Activated CD8-positive, alpha-beta T cell treated with anti-CD3 and anti-CD28 coated beads, Interleukin-2, amount 10 ng/mL, durations not matched to agents 7 days and 5 days (primary cell): Measurements from ENCODE around the gene SH3BP4. TPM values are rescaled to one million over a fixed set of nuclear protein-coding genes. Genes with fewer than 3 reads are reported as not detected.

Experiments
- ATAC-seq: fragments of 150-1000 bp; cut with Tn5 transposase; one replicate; pipeline ENCODE4 v1.10.0; 2021; ENCODE audit warnings: moderate library complexity
- CTCF ChIA-PET: fragments of 350-600 bp; sonication (Branson Sonifier 250); formaldehyde crosslinking; loops from one replicate; lab custom pipeline; 2021; ENCODE audit warnings: antibody characterized with exemption; lab: Charles Lee
- POLR2A ChIA-PET: fragments of 350-600 bp; sonication (Branson Sonifier 250); formaldehyde crosslinking; loops from one replicate; lab custom pipeline; 2021; ENCODE audit warnings: antibody characterized with exemption; lab: Charles Lee
- DNase-seq: peaks from one replicate; pipeline ENCODE4 v3.0.0-alpha.2; 2020
- H3K27ac Mint-ChIP-seq: one replicate; pipeline ENCODE4 v1.8.0; 2021; ENCODE audit warnings: mild to moderate bottlenecking, mixed read lengths
- H3K27me3 Mint-ChIP-seq: one replicate; pipeline ENCODE4 v1.8.0; 2021; ENCODE audit warnings: low read depth, mixed read lengths
- H3K36me3 Mint-ChIP-seq: one replicate; pipeline ENCODE4 v1.8.0; 2021; ENCODE audit warnings: low read depth, mixed read lengths
- H3K4me1 Mint-ChIP-seq: one replicate; pipeline ENCODE4 v1.8.0; 2021; ENCODE audit warnings: low read depth, mixed read lengths
- H3K4me3 Mint-ChIP-seq: one replicate; pipeline ENCODE4 v1.8.0; 2021; ENCODE audit warnings: mild to moderate bottlenecking, mixed read lengths
- H3K9me3 Mint-ChIP-seq: one replicate; pipeline ENCODE4 v1.8.0; 2022; ENCODE audit warnings: mixed read lengths; ENCODE audit not compliant: insufficient read depth
- total RNA-seq, 2 experiments: library from RNA; stranded (reverse); gene quantifications; one replicate each; pipeline ENCODE4 v1.2.3, GENCODE V29; 2021

SH3BP4 gene, protein sequence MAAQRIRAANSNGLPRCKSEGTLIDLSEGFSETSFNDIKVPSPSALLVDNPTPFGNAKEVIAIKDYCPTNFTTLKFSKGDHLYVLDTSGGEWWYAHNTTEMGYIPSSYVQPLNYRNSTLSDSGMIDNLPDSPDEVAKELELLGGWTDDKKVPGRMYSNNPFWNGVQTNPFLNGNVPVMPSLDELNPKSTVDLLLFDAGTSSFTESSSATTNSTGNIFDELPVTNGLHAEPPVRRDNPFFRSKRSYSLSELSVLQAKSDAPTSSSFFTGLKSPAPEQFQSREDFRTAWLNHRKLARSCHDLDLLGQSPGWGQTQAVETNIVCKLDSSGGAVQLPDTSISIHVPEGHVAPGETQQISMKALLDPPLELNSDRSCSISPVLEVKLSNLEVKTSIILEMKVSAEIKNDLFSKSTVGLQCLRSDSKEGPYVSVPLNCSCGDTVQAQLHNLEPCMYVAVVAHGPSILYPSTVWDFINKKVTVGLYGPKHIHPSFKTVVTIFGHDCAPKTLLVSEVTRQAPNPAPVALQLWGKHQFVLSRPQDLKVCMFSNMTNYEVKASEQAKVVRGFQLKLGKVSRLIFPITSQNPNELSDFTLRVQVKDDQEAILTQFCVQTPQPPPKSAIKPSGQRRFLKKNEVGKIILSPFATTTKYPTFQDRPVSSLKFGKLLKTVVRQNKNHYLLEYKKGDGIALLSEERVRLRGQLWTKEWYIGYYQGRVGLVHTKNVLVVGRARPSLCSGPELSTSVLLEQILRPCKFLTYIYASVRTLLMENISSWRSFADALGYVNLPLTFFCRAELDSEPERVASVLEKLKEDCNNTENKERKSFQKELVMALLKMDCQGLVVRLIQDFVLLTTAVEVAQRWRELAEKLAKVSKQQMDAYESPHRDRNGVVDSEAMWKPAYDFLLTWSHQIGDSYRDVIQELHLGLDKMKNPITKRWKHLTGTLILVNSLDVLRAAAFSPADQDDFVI
- total RNA-seq, result not detected

DNA sequence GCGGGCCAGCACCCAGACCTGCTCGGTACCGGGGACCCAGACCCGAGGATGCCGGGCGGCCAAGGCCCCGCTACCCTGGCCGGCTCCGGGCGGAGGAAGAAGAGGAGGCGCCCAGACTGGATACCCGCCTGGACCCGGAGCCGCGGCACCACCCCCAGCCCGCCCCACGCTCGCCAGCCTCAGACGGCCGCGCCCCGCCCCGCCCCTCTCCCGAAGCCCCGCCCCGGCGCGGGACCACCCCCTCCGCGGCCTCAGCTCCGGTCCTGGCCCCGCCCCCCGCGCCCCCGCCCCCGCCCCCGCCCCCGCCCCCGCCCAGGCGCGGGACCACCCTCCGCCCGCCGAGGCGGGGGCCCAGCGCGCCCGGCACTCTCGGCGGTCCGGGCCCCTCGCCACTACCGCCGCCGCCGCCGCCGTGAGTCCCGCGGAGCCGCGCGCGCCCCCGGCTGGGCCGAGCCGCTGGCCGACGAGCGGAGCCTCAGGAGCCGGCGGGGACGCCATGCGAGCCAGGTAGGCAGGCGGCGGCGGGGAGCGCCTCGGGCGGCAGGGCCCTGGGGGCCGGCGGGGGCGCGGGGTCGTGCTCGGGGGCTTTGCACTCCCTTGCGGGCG is at the start of gene SH3BP4:
Gene SH3BP4 (plus strand): TSS at position 354 of the 606 bp plus-strand sequence. CDS start 82,986 bp downstream, outside the sequence.
- H3K4me3 Mint-ChIP-seq, result peak within 1 kb of the TSS; percentile 67
- no peak within 1 kb of the TSS for H3K27ac Mint-ChIP-seq
- no peaks in the 10 kb centered on the region for H3K36me3 Mint-ChIP-seq
- DNase-seq (peak; percentile 37), ATAC-seq (peak; percentile 62)
- peaks cover 58% of the 10 kb centered on the region for H3K27me3 Mint-ChIP-seq
- ChIA-PET CTCF (no interaction called here), POLR2A (no interaction called here)
- no peaks in the 10 kb centered on the region for H3K9me3 Mint-ChIP-seq
- H3K4me1 Mint-ChIP-seq, result peaks cover 2% of the 10 kb centered on the region

- Mint-ChIP-seq H3K36me3 (no peaks in the 10 kb centered on the region), H3K27ac (no peak overlapping the region), H3K27me3 (no peaks in the 10 kb centered on the region), H3K9me3 (no peaks in the 10 kb centered on the region), H3K4me3 (no peak overlapping the region), H3K4me1 (no peaks in the 10 kb centered on the region)
- ATAC-seq (no peak), DNase-seq (no peak)
- ChIA-PET CTCF (no interaction called here), POLR2A (no interaction called here)
Observed at GRCh38 chr2:234904785-234905184, 47.0 kb upstream of the SH3BP4 start.

DNA sequence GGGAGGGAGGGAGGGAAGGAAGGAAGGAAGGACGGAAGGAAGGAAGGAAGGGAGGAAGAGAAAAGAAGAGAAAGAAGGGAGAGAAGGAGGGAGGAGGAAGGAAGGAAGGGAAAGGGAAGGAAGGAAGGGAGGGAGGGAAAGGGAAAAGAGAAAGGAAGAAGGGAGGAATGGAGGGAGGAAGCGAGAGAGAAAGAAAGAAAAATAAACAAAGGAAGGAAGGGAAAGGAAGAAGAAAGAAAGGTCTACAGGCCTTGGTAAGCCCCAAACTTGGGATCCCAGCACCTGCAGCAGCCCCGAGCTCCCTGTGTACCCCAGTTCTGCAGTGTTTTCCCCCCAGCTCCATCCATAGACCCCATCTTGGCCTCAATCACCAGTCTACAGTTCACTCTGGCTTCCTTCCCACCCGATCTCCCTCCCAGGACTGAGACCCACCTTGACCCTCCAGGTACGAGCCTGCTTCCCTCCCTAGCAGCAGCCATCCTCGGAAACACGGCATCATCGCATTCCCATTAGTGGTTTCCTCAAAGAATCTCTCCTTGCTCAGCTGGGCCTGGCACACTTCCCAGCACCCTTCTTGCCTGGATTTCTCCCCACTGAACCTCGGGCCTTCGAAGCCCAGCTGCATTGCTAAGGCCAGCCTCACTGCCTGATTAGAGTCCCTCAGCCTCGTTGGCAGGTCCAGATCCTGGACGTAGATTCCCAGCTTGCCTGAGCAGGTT is 46.1 kb upstream of the SH3BP4 start:
- Mint-ChIP-seq H3K4me1 (peaks cover 6% of the 10 kb centered on the region), H3K27me3 (no peaks in the 10 kb centered on the region), H3K4me3 (no peak overlapping the region), H3K36me3 (no peaks in the 10 kb centered on the region), H3K27ac (no peak overlapping the region), H3K9me3 (no peaks in the 10 kb centered on the region)
- CTCF ChIA-PET, result no interaction called here
- ATAC-seq (no peak), DNase-seq (no peak)
- POLR2A ChIA-PET, result no interaction called here

DNA sequence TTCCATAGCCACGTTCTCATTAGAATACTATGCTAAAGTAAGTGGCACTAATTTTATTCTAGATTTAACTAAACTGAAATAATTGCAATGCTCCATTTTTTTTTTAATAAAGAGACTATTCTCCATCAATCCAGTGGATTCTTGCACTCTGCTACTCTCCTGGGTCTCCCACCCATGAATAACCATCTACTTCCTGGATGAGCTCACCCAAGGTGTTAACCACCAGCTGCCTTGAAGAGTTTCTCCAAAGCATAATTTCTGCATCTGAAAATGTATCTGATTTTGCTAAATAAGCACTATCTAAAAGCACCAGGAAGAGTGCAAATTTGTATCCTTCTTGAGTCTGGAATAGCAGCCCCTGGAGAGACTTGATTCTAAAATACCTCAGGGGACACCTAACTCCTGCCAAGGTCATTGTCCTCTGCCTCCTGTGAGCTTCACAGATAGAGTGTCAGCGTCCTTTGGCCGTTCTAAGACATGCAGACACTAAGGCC is 41.6 kb upstream of the SH3BP4 start:
- DNase-seq (no peak), ATAC-seq (no peak)
- H3K4me3 Mint-ChIP-seq, result no peak overlapping the region
- ChIA-PET POLR2A (no interaction called here), CTCF (no interaction called here)
- no peaks in the 10 kb centered on the region for H3K9me3 Mint-ChIP-seq
- H3K27ac Mint-ChIP-seq, result no peak overlapping the region
- H3K4me1 Mint-ChIP-seq, result peaks cover 6% of the 10 kb centered on the region
- H3K27me3 Mint-ChIP-seq, result peaks cover 1% of the 10 kb centered on the region
- H3K36me3 Mint-ChIP-seq, result no peaks in the 10 kb centered on the region

GRCh38 chr2:234911271-234911670 is 40.5 kb upstream of the SH3BP4 start:
- CTCF ChIA-PET, result no interaction called here
- H3K27ac Mint-ChIP-seq, result no peak overlapping the region

DNA sequence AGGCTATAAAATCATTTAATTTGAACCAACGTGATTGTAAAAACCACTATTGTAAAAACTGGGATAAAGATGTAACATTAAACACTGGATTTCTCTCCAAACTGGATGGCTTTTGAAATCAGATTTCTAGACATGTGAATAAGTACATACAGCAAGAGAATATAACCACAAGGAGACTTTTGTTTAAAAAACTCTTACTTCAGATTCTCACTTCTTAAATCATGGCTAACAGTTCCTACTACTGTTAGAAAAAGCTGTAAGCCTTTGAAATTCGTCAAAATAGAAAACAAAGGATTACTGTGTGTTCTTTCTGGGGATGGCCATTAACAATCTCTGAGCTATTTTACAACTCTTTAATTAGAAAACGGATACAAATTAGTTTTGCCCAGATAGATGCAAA is 39.4 kb upstream of the SH3BP4 start:
- Mint-ChIP-seq H3K27me3 (peaks cover 1% of the 10 kb centered on the region), H3K27ac (no peak overlapping the region), H3K4me1 (peaks cover 6% of the 10 kb centered on the region), H3K4me3 (no peak overlapping the region), H3K36me3 (no peaks in the 10 kb centered on the region), H3K9me3 (no peaks in the 10 kb centered on the region)
- ChIA-PET POLR2A (no interaction called here), CTCF (no interaction called here)
- no peak for DNase-seq
- ATAC-seq, result no peak

More at GRCh38 chr2:234911271-234911670, 40.5 kb upstream of the SH3BP4 start:
- Mint-ChIP-seq H3K9me3 (no peaks in the 10 kb centered on the region), H3K27me3 (peaks cover 1% of the 10 kb centered on the region), H3K4me3 (no peak overlapping the region), H3K4me1 (peaks cover 6% of the 10 kb centered on the region), H3K36me3 (no peaks in the 10 kb centered on the region)
- DNase-seq (no peak), ATAC-seq (no peak)
- POLR2A ChIA-PET, result no interaction called here

DNA sequence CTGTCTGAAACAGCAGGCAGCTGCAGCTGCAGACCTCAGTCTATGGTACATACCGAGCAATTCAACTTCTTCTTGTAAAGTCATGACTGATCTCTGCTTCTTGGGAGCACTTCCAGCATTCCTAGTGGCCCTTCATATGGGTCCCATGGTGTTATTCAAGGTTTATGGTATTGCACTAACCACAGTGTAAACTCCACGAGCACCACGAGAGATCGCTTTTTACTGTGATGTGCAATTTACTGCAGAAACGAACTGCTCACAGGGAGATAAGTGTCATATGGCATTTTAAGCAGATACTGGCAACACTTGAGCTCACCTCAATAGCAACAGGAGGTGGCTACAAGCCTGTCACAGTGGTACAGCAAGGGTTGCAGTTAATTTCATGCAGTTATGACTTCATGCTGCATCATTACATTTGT is 38.6 kb upstream of the SH3BP4 start:
- ChIA-PET POLR2A (no interaction called here), CTCF (no interaction called here)
- H3K36me3 Mint-ChIP-seq, result no peaks in the 10 kb centered on the region
- H3K27me3 Mint-ChIP-seq, result peaks cover 1% of the 10 kb centered on the region
- H3K27ac Mint-ChIP-seq, result no peak overlapping the region
- peaks cover 6% of the 10 kb centered on the region for H3K4me1 Mint-ChIP-seq
- H3K4me3 Mint-ChIP-seq, result no peak overlapping the region
- no peak for ATAC-seq
- no peak for DNase-seq
- H3K9me3 Mint-ChIP-seq, result no peaks in the 10 kb centered on the region

- ChIA-PET POLR2A (no interaction called here), CTCF (no interaction called here)
- DNase-seq, result no peak
- H3K9me3 Mint-ChIP-seq, result no peaks in the 10 kb centered on the region
- H3K27me3 Mint-ChIP-seq, result peaks cover 1% of the 10 kb centered on the region
- no peak for ATAC-seq
- peaks cover 6% of the 10 kb centered on the region for H3K4me1 Mint-ChIP-seq
- H3K4me3 Mint-ChIP-seq, result no peak overlapping the region
- no peak overlapping the region for H3K27ac Mint-ChIP-seq
- H3K36me3 Mint-ChIP-seq, result no peaks in the 10 kb centered on the region
Observed at GRCh38 chr2:234914371-234915154, 37.3 kb upstream of the SH3BP4 start.

DNA sequence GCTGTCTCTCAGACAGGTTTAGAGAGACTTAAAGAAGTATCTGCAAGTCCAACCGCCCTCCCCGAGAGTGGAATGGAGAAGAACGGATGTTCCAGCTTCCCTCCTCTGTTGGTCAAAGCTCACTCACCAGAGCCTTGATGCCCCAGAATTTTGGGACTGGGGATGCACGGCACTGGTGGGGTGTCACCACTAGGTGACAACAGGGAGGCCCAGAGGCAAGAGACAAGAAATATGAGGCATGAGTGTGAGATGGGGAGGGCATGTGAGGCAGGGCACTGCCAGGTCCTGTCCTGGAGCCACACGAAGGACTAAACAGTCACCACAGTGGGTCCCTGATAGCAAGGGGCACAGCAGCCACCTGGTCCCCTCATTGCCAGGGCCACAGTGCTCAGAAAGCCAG is 35.1 kb upstream of the SH3BP4 start:
- DNase-seq (no peak), ATAC-seq (no peak)
- CTCF ChIA-PET, result no interaction called here
- POLR2A ChIA-PET, result no interaction called here
- Mint-ChIP-seq H3K4me1 (no peaks in the 10 kb centered on the region), H3K4me3 (no peak overlapping the region), H3K27ac (no peak overlapping the region), H3K27me3 (peaks cover 6% of the 10 kb centered on the region), H3K36me3 (no peaks in the 10 kb centered on the region), H3K9me3 (no peaks in the 10 kb centered on the region)

GRCh38 chr2:234917211-234917975 is 34.4 kb upstream of the SH3BP4 start:
- DNase-seq (no peak), ATAC-seq (no peak)
- CTCF ChIA-PET, result no interaction called here
- POLR2A ChIA-PET, result no interaction called here
- no peaks in the 10 kb centered on the region for H3K4me1 Mint-ChIP-seq
- H3K9me3 Mint-ChIP-seq, result no peaks in the 10 kb centered on the region
- H3K4me3 Mint-ChIP-seq, result no peak overlapping the region
- H3K27me3 Mint-ChIP-seq, result peaks cover 6% of the 10 kb centered on the region
- H3K27ac Mint-ChIP-seq, result no peak overlapping the region
- H3K36me3 Mint-ChIP-seq, result no peaks in the 10 kb centered on the region
